HEK293 (cell line): ENCODE results near the gene SORBS2.

Experiments
- CTCF ChIA-PET: fragments of 350-600 bp; formaldehyde crosslinking; extraction: SDS; loops from one replicate; lab custom pipeline; 2021; ENCODE audit warnings: antibody characterized with exemption; lab: Yijun Ruan, JAX
- POLR2A ChIA-PET: fragments of 300-600 bp; formaldehyde crosslinking; extraction: SDS; loops from one replicate; lab custom pipeline; 2020; ENCODE audit warnings: antibody characterized with exemption, inconsistent platforms; lab: Yijun Ruan, JAX
- H3K27ac ChIP-seq: fragments of 200-500 bp; sonication (Bioruptor generic); 2 replicates; pipeline ENCODE4 v1.5.1; 2014; ENCODE audit warnings: low read depth, low read length, control low read depth, inconsistent platforms; ENCODE audit errors: extremely low read depth
- H3K36me3 ChIP-seq, 2 experiments: fragments of 200-500 bp in 1 of 2; sonication (Bioruptor generic) in 1 of 2; 1 replicate in 1 of 2; 2 replicates in 1 of 2; pipeline ENCODE4 v1.5.1; 2014 to 2017; ENCODE audit warnings: inconsistent platforms in 2 of 2, low read length in 2 of 2; ENCODE audit not compliant: control insufficient read depth in 2 of 2, insufficient read depth in 1 of 2
- H3K4me1 ChIP-seq: fragments of 200-500 bp; sonication (Bioruptor generic); 2 replicates; pipeline ENCODE4 v1.5.1; 2014; ENCODE audit warnings: mild to moderate bottlenecking, low read length, inconsistent platforms; ENCODE audit not compliant: control insufficient read depth, insufficient read depth
- H3K4me3 ChIP-seq: 2 replicates; pipeline ENCODE4 v1.5.1; 2011; ENCODE audit warnings: low read depth, mild to moderate bottlenecking, control low read depth, low read length, moderate library complexity
- H3K9me3 ChIP-seq: fragments of 200-500 bp; sonication (Bioruptor generic); 2 replicates; pipeline ENCODE4 v1.5.1; 2014; ENCODE audit warnings: low read depth, low read length, inconsistent platforms; ENCODE audit not compliant: control insufficient read depth, insufficient read depth
- ATF2 ChIP-seq: fragments of 450-650 bp; formaldehyde crosslinking; IDR thresholded peaks from 2 replicates; pipeline ENCODE4 v1.5.1; 2016; ENCODE audit warnings: missing biosample characterization, missing genetic modification characterization, low read depth
- CTCF ChIP-seq: fragments of 450-650 bp; formaldehyde crosslinking; IDR thresholded peaks from 2 replicates; pipeline ENCODE4 v1.5.1; 2016; ENCODE audit warnings: missing biosample characterization, missing genetic modification characterization
- PRDM1 ChIP-seq: fragments of 450-650 bp; formaldehyde crosslinking; IDR thresholded peaks from 2 replicates; pipeline ENCODE4; 2016; ENCODE audit warnings: missing biosample characterization, missing genetic modification characterization
- PRDM4 ChIP-seq: fragments of 450-650 bp; formaldehyde crosslinking; IDR thresholded peaks from 2 replicates; pipeline ENCODE4 v1.5.1; 2017; ENCODE audit warnings: missing biosample characterization, missing genetic modification characterization
- SCRT2 ChIP-seq: fragments of 450-650 bp; formaldehyde crosslinking; IDR thresholded peaks from 2 replicates; pipeline ENCODE4 v1.5.1; 2016; ENCODE audit warnings: missing biosample characterization, missing genetic modification characterization
- TSHZ1 ChIP-seq: fragments of 450-650 bp; formaldehyde crosslinking; IDR thresholded peaks from 2 replicates; pipeline ENCODE4 v1.5.1; 2016; ENCODE audit warnings: missing biosample characterization, missing genetic modification characterization, borderline replicate concordance
- ZFP69B ChIP-seq: fragments of 450-650 bp; formaldehyde crosslinking; IDR thresholded peaks from 2 replicates; pipeline ENCODE4 v1.5.1; 2016; ENCODE audit warnings: missing biosample characterization, missing genetic modification characterization
- ZNF174 ChIP-seq: fragments of 450-650 bp; formaldehyde crosslinking; IDR thresholded peaks from 2 replicates; pipeline ENCODE4 v1.5.0; 2017; ENCODE audit warnings: missing biosample characterization, mild to moderate bottlenecking, missing genetic modification characterization
- ZNF175 ChIP-seq: fragments of 450-650 bp; formaldehyde crosslinking; IDR thresholded peaks from 2 replicates; pipeline ENCODE4 v1.5.1; 2016; ENCODE audit warnings: missing biosample characterization, missing genetic modification characterization
- ZNF274 ChIP-seq, 2 experiments: fragments of 200-500 bp in 1 of 2; fragments of 450-650 bp in 1 of 2; sonication (Bioruptor generic) in 1 of 2; formaldehyde crosslinking in 1 of 2; IDR thresholded peaks; 2 replicates each; pipeline versions ENCODE4 v1.5.1 to v1.6.1; 2014 to 2016; ENCODE audit warnings: borderline replicate concordance in 1 of 2, inconsistent platforms in 1 of 2, low read length in 1 of 2, missing biosample characterization in 1 of 2, missing genetic modification characterization in 1 of 2
- ZNF292 ChIP-seq: fragments of 450-650 bp; formaldehyde crosslinking; IDR thresholded peaks from 2 replicates; pipeline ENCODE4 v1.5.1; 2016; ENCODE audit warnings: low read depth, missing biosample characterization, missing genetic modification characterization, borderline replicate concordance
- ZNF473 ChIP-seq: fragments of 450-650 bp; formaldehyde crosslinking; IDR thresholded peaks from 2 replicates; pipeline ENCODE4 v1.5.1; 2017; ENCODE audit warnings: missing biosample characterization, missing genetic modification characterization
- ZNF549 ChIP-seq: fragments of 450-650 bp; IDR thresholded peaks from 2 replicates; pipeline ENCODE4 v1.5.1; 2018; ENCODE audit warnings: missing biosample characterization, missing genetic modification characterization, mild to moderate bottlenecking, inconsistent platforms, moderate library complexity
- ZNF654 ChIP-seq: fragments of 450-650 bp; formaldehyde crosslinking; IDR thresholded peaks from 2 replicates; pipeline ENCODE4 v1.5.1; 2016; ENCODE audit warnings: low read depth, missing biosample characterization, missing genetic modification characterization
- ZNF660 ChIP-seq: fragments of 450-650 bp; IDR thresholded peaks from 2 replicates; pipeline ENCODE4 v1.5.1; 2018; ENCODE audit warnings: missing biosample characterization, mild to moderate bottlenecking, missing genetic modification characterization
- ZNF692 ChIP-seq: fragments of 450-650 bp; formaldehyde crosslinking; IDR thresholded peaks from 2 replicates; pipeline ENCODE4 v1.5.1; 2016; ENCODE audit warnings: missing biosample characterization, missing genetic modification characterization
- ZNF707 ChIP-seq: fragments of 450-650 bp; formaldehyde crosslinking; IDR thresholded peaks from 2 replicates; pipeline ENCODE4 v1.5.1; 2016; ENCODE audit warnings: missing biosample characterization, missing genetic modification characterization
- ZNF830 ChIP-seq: fragments of 450-650 bp; IDR thresholded peaks from 2 replicates; pipeline ENCODE4 v1.5.0; 2018; ENCODE audit warnings: missing biosample characterization, missing genetic modification characterization, low read depth, mild to moderate bottlenecking, moderate library complexity

SORBS2 gene

GRCh38 chr4:185597532-185598188, 214.3 kb downstream of the SORBS2 start:
- Histone ChIP-seq H3K4me3 (no peak overlapping the region), H3K27ac (no peak overlapping the region), H3K9me3 (no peaks in the 10 kb centered on the region), H3K36me3 (no peaks in the 10 kb centered on the region), H3K4me1 (no peaks in the 10 kb centered on the region)
- TF ChIP-seq ZNF692 (tag by site-specific recombination): no peak
- peak; percentile 69 for TF ChIP-seq ATF2 (tag by site-specific recombination)
- no peak for TF ChIP-seq ZNF830 (tag by site-specific recombination)
- no peak for TF ChIP-seq ZNF174 (tag by site-specific recombination)
- TF ChIP-seq ZFP69B (tag by site-specific recombination): no peak
- TF ChIP-seq TSHZ1 (tag by site-specific recombination): no peak
- TF ChIP-seq PRDM4 (tag by site-specific recombination): no peak
- TF ChIP-seq ZNF707 (tag by site-specific recombination): no peak
- peak; percentile 11; the same call in 1 of the 2 replicates for TF ChIP-seq PRDM1 (tag by site-specific recombination)
- TF ChIP-seq ZNF654 (tag by site-specific recombination): peak; percentile 81
- TF ChIP-seq ZNF292 (tag by site-specific recombination): no peak
- no peak for TF ChIP-seq ZNF473
- TF ChIP-seq SCRT2 (tag by site-specific recombination): no peak
- TF ChIP-seq CTCF (tag by site-specific recombination): peak; percentile 53; the same call in 1 of the 2 replicates
- TF ChIP-seq ZNF549 (tag by site-specific recombination): no peak
- no peak for TF ChIP-seq ZNF175 (tag by site-specific recombination)
- 0 out of 2 replicates have a peak, but pooled peaks have one; percentile 31 for TF ChIP-seq ZNF660 (tag by site-specific recombination)
- TF ChIP-seq ZNF274 (IDR thresholded peaks at IDR 0.05; ENCODE audit: low read length): no peak
- no peak for TF ChIP-seq ZNF274 (tag by site-specific recombination; IDR thresholded peaks at IDR 0.05; ENCODE audit: borderline replicate concordance)
- POLR2A ChIA-PET: no interaction called here
- CTCF ChIA-PET: interaction anchor here (0.5 to 4.1 kb wide), 39 partner anchors 8 to 474 kb away, joined by 3 to 16 read pairs (median 4); partner anchors contain the start of genes ANKRD37, CCDC110, PDLIM3 and UFSP2
